Lower leg skin (tissue), 3 donors: ENCODE data around the gene POU2F3.

Experiments used
- POLR2A ChIP-seq, 2 donors: fragments of 450-650 bp; IDR thresholded peaks; one replicate each; pipeline ENCODE4 v1.6.1; 2016 to 2017; ENCODE audit warnings: antibody characterized with exemption in 2 of 2, mild to moderate bottlenecking in 1 of 2, moderate library complexity in 1 of 2
- TF ChIP-seq, protein P1 (sequence below), 3 donors: fragments of 450-650 bp; IDR thresholded peaks; one replicate each; pipeline ENCODE4 v1.5.1; 2016; ENCODE audit warnings: antibody characterized with exemption in 3 of 3, mild to moderate bottlenecking in 3 of 3, moderate library complexity in 2 of 3

DNA sequence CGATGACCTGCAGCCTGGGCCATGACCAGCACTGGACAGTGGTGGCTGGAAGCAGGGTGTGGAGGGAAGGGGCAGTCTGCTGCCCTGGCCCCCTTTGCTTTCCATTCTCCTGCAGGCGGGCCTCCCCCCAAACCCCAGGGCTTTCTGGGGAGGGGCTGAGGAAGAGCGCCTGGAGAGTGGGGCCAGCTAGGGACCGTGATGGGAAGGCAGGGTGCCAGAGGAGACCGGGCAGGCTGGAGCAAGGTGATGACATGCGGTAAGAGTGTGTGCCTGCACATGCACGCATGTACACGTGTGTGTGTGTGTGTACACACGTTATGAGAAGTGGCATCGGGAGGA, 21.3 kb upstream of the POU2F3 start:
- TF ChIP-seq, protein P1, sequence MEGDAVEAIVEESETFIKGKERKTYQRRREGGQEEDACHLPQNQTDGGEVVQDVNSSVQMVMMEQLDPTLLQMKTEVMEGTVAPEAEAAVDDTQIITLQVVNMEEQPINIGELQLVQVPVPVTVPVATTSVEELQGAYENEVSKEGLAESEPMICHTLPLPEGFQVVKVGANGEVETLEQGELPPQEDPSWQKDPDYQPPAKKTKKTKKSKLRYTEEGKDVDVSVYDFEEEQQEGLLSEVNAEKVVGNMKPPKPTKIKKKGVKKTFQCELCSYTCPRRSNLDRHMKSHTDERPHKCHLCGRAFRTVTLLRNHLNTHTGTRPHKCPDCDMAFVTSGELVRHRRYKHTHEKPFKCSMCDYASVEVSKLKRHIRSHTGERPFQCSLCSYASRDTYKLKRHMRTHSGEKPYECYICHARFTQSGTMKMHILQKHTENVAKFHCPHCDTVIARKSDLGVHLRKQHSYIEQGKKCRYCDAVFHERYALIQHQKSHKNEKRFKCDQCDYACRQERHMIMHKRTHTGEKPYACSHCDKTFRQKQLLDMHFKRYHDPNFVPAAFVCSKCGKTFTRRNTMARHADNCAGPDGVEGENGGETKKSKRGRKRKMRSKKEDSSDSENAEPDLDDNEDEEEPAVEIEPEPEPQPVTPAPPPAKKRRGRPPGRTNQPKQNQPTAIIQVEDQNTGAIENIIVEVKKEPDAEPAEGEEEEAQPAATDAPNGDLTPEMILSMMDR (IDR thresholded peaks at IDR 0.05), result no peak
- no peak for TF ChIP-seq POLR2A (IDR thresholded peaks at IDR 0.05)
